Measurements from ENCODE around the gene IKBKE. TPM values are rescaled to one million over a fixed set of nuclear protein-coding genes. Genes with fewer than 3 reads are reported as not detected.
A peak's percentile ranks its signal among the peaks of the same experiment; 100 is the strongest.

The IKBKE gene
- total RNA-seq = 5.1 and 6.4 TPM in 2 replicates
- long read RNA-seq, partial matches to known transcripts = 0 of 13 reads
- long read RNA-seq, other reads (novel, unspliced or antisense) = 9 of 13 reads

DNA sequence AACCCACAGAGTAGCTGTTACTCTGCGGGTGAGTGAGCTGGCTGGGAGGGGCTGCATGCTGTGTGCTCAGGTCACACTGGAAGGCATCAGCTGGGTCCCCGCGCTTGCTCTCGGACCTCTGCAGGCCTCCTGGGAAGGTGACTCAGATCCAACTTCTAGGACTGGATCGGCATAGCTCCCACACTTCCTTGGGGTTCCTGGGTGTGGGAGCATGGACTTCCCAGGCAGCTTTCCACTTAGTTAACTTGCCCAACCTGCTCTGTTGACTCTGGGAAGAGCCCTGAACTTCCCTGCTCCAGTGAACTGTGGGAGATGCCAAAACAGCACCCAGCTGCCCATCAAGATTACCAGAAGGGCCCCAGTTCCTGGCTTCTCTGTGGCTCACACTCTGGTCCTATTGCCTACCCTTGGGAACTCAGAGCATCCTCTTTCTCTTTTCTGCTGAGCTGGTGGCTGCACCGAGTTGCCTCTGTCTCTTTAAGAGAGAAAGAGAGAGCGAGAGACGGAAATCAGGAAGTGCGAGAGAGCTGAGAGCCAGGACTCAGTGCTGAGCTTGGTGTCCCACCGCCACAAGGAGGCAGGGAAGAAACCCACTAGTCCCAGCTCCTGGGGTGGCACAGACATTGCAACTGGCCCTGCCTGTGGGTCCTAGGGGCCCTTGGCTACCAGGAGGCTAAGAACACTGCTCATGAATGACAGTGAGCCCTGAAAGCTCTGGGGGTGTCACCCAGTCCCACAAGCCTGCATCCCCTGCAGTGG, at the start of gene IKBKE:
TSS of gene IKBKE (plus strand) at position 544 of the 759 bp plus-strand sequence. CDS start 2,752 bp downstream, outside the sequence.
- Mint-ChIP-seq H3K36me3 (ENCODE audit: insufficient read depth) (peaks cover under 1% of the 10 kb centered on the region), H3K9me3 (ENCODE audit: low read depth) (no peaks in the 10 kb centered on the region), H3K4me3 (ENCODE audit: low read depth) (peak within 1 kb of the TSS; percentile 68), H3K27ac (no peak within 1 kb of the TSS), H3K4me1 (ENCODE audit: low read depth) (peaks cover 10% of the 10 kb centered on the region), H3K27me3 (peaks cover 41% of the 10 kb centered on the region)
- DNase-seq (ENCODE audit: low spot score, unreplicated experiment) = no peak
- TF ChIP-seq, protein P1, sequence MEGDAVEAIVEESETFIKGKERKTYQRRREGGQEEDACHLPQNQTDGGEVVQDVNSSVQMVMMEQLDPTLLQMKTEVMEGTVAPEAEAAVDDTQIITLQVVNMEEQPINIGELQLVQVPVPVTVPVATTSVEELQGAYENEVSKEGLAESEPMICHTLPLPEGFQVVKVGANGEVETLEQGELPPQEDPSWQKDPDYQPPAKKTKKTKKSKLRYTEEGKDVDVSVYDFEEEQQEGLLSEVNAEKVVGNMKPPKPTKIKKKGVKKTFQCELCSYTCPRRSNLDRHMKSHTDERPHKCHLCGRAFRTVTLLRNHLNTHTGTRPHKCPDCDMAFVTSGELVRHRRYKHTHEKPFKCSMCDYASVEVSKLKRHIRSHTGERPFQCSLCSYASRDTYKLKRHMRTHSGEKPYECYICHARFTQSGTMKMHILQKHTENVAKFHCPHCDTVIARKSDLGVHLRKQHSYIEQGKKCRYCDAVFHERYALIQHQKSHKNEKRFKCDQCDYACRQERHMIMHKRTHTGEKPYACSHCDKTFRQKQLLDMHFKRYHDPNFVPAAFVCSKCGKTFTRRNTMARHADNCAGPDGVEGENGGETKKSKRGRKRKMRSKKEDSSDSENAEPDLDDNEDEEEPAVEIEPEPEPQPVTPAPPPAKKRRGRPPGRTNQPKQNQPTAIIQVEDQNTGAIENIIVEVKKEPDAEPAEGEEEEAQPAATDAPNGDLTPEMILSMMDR (IDR thresholded peaks at IDR 0.05; ENCODE audit: unreplicated experiment) = peak; percentile 25

DNA sequence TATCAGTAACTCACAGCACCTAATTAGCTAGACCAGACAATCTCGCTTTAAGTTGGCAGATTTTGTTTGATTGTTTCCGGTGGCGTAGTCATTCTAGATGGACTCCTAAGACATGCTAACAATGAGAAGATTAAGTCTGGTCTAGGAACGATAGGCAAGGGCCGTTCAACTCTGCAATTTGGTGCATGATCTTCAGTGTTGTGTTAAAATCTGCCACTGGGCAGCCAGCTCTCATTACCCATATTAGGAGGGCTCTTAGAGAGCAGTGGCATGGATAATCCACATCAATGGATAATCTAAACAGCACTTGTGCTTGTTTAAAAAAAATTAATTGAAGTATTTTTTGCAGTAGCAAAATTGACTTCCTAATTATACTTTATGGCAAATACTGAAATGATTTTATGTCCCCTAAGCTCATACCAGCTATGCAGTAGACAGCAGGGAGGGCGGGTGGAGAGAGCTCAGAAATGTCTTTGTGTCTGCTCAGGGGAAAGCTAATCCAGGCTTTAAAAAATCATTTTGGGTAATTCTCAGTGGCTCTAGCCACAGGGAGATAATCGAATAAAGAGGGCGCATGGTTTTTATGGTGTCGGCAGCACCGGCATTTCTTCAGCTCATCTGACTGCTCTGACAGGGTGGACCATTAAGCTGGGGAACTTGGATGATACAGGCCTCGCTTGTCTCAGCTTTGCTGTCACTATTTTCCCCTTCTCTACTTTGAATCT, 48.5 kb upstream of the IKBKE start:
- no peak overlapping the region for H3K4me3 Mint-ChIP-seq (ENCODE audit: low read depth)
- TF ChIP-seq, protein P1 (IDR thresholded peaks at IDR 0.05; ENCODE audit: unreplicated experiment) = no peak
- H3K27me3 Mint-ChIP-seq = no peaks in the 10 kb centered on the region
- peaks cover 4% of the 10 kb centered on the region for H3K4me1 Mint-ChIP-seq (ENCODE audit: low read depth)
- H3K27ac Mint-ChIP-seq = no peak overlapping the region
- no peak for DNase-seq (ENCODE audit: low spot score, unreplicated experiment)
- peaks cover 7% of the 10 kb centered on the region for H3K36me3 Mint-ChIP-seq (ENCODE audit: insufficient read depth)
- no peaks in the 10 kb centered on the region for H3K9me3 Mint-ChIP-seq (ENCODE audit: low read depth)

DNA sequence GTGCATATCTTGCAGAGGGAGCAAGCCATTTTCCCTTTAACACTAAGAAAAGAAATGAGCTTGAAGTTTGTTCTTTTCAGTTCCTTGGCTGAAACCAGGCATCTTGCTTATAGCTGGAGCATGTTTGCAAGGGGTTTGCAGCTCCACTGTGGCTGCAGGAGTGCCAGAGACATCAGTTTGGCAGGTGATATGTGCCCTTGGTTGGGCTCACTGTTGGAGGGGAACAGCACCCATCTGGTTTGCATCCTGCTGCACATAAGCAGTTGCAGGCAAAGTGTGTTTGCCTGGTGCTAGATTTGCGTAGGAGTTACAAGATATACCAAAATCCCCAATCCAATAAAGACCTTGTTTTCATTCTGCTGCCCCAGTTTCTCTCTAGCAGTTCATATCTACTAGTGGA, 47.8 kb upstream of the IKBKE start:
- TF ChIP-seq, protein P1 (IDR thresholded peaks at IDR 0.05; ENCODE audit: unreplicated experiment) = no peak
- Mint-ChIP-seq H3K36me3 (ENCODE audit: insufficient read depth) (peaks cover 7% of the 10 kb centered on the region), H3K27me3 (no peaks in the 10 kb centered on the region), H3K27ac (no peak overlapping the region), H3K9me3 (ENCODE audit: low read depth) (no peaks in the 10 kb centered on the region), H3K4me1 (ENCODE audit: low read depth) (peaks cover 4% of the 10 kb centered on the region), H3K4me3 (ENCODE audit: low read depth) (no peak overlapping the region)
- no peak for DNase-seq (ENCODE audit: low spot score, unreplicated experiment)

DNA sequence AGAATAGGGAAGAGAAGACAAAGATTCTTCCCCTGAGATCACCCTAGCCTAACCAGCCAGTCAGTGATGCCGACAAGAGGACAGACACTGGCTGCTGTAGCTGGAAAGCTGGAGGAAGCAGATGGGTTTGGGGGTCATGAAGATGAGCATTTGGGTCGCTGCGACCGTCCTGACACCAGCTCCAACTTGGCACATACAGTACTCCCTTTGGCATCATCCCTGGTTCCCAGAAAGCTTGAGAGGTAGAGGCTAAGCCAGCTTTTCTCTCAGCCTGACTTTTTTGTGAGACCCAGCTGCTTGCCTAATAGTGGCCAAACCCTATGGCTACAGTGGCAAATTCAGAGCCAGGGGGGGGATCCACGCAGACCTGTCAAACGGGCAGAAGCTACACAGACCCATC, 43.0 kb upstream of the IKBKE start:
- Mint-ChIP-seq H3K4me1 (ENCODE audit: low read depth) (no peaks in the 10 kb centered on the region), H3K9me3 (ENCODE audit: low read depth) (no peaks in the 10 kb centered on the region), H3K27me3 (no peaks in the 10 kb centered on the region), H3K4me3 (ENCODE audit: low read depth) (no peak overlapping the region), H3K36me3 (ENCODE audit: insufficient read depth) (peaks cover 3% of the 10 kb centered on the region), H3K27ac (no peak overlapping the region)
- DNase-seq (ENCODE audit: low spot score, unreplicated experiment) = no peak
- TF ChIP-seq, protein P1 (IDR thresholded peaks at IDR 0.05; ENCODE audit: unreplicated experiment) = no peak

DNA sequence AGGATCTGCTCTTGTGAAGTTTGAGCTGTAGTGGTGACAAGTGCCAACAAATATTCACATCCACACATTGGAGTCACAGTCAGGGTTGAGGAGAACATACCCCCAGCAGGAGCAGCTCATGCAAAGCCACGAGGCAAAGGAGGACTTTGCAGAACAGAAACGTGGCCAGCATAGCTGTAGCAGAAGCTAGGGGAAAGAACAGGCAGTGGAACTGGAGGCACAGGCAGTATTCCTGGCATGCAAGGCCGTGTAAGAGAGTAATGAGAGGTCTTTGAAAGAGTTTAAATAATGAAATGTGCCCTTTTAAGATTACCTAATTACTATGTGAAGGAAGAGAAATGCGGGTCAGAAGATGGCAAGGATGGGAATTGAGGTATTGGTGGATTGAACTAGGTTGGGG, 40.9 kb upstream of the IKBKE start:
- no peaks in the 10 kb centered on the region for H3K27me3 Mint-ChIP-seq

More for the DNA sequence above, 40.9 kb upstream of the IKBKE start:
- Mint-ChIP-seq H3K27ac (no peak overlapping the region), H3K9me3 (ENCODE audit: low read depth) (no peaks in the 10 kb centered on the region), H3K4me1 (ENCODE audit: low read depth) (no peaks in the 10 kb centered on the region), H3K36me3 (ENCODE audit: insufficient read depth) (peaks cover 3% of the 10 kb centered on the region), H3K4me3 (ENCODE audit: low read depth) (no peak overlapping the region)
- TF ChIP-seq, protein P1 (IDR thresholded peaks at IDR 0.05; ENCODE audit: unreplicated experiment) = no peak
- DNase-seq (ENCODE audit: low spot score, unreplicated experiment) = no peak
